22Rv1 (cell line): Measurements from ENCODE around the gene RIOX2.

Experiments
- CTCF ChIP-seq: fragments of 450-650 bp; IDR thresholded peaks from 2 replicates; pipeline ENCODE4 v1.5.1; 2017; ENCODE audit warnings: mild to moderate bottlenecking
- ZFX ChIP-seq: fragments of 450-650 bp; IDR thresholded peaks from 2 replicates; pipeline ENCODE4 v1.6.1; 2017; ENCODE audit warnings: antibody characterized with exemption, borderline replicate concordance

DNA sequence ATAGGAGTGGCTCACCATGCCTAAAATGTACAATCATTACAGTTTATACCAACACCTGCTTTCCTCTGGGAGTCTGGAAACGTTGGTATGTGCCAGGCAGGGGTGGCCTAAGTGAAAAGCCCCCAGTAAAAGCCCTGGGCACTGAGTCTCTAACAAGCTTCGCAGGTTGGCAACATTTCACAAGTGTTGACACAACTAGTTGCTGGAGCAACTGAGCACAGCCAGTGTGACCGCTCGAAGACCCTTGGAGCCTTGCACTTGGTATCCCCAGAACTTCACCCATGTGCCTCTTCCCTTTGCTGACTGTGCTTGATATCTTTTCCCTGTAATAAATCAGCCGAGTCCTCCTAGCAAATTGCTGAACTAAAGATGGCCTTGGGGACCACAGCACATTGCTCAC, 2.7 kb downstream of the RIOX2 start:
- TF ChIP-seq CTCF (no peak), ZFX (no peak)
